H1 (cell line): ENCODE measurements around the gene DEGS1. TPM values are rescaled to one million over a fixed set of nuclear protein-coding genes. Genes with fewer than 3 reads are reported as not detected.

Experiments
- CTCF ChIA-PET: fragments of 300-600 bp; sonication (Branson Sonifier 250); formaldehyde crosslinking; loops from one replicate; lab custom pipeline; 2021; ENCODE audit not compliant: partially characterized antibody; lab: Charles Lee
- POLR2A ChIA-PET: fragments of 300-600 bp; sonication (Branson Sonifier 250); formaldehyde crosslinking; loops from one replicate; lab custom pipeline; 2021; ENCODE audit warnings: inconsistent platforms; ENCODE audit not compliant: partially characterized antibody; lab: Charles Lee
- DNase-seq, 2 experiments: peaks; one replicate each; pipeline versions ENCODE4 v3.0.0 to v3.0.0-alpha.2; 2010 to 2022; ENCODE audit warnings: low spot score in 2 of 2, low read depth in 1 of 2, mixed read lengths in 1 of 2
- FAIRE-seq: peaks from 2 replicates; lab custom pipeline; 2011; peaks lifted over from hg19 to GRCh38; lab: Jason Lieb, UNC
- H2AFZ ChIP-seq: 2 replicates; pipeline ENCODE4 v1.8.1; 2012; ENCODE audit warnings: low read length, inconsistent platforms
- H2AK5ac ChIP-seq: 2 replicates; pipeline ENCODE4 v1.6.1; 2013; ENCODE audit warnings: low read depth, low read length
- H2BK120ac ChIP-seq: replicated peaks from 2 replicates; pipeline ENCODE3; 2013; ENCODE audit warnings: low read depth, low read length, inconsistent platforms
- H2BK12ac ChIP-seq: 2 replicates; pipeline ENCODE4 v1.6.1; 2013; ENCODE audit warnings: low read depth, low read length
- H2BK15ac ChIP-seq: 2 replicates; pipeline ENCODE4 v1.6.1; 2013; ENCODE audit warnings: low read length
- H2BK20ac ChIP-seq: 2 replicates; pipeline ENCODE4 v1.6.1; 2013; ENCODE audit warnings: low read length
- H2BK5ac ChIP-seq: 2 replicates; pipeline ENCODE4 v1.6.1; 2013; ENCODE audit warnings: low read depth, low read length
- H3K14ac ChIP-seq: 2 replicates; pipeline ENCODE4 v1.6.1; 2013; ENCODE audit warnings: inconsistent platforms; ENCODE audit not compliant: insufficient read length
- H3K18ac ChIP-seq: 2 replicates; pipeline ENCODE4 v1.6.1; 2013; ENCODE audit warnings: low read length; ENCODE audit errors: extremely low read depth
- H3K23ac ChIP-seq: 2 replicates; pipeline ENCODE4 v1.6.1; 2013; ENCODE audit warnings: inconsistent platforms; ENCODE audit not compliant: insufficient read length
- H3K23me2 ChIP-seq: 2 replicates; pipeline ENCODE4 v1.6.1; 2013; ENCODE audit warnings: low read depth, low read length
- H3K27ac ChIP-seq: 2 replicates; pipeline ENCODE4 v1.6.1; 2011; ENCODE audit warnings: low read depth, low read length, inconsistent platforms
- H3K27me3 ChIP-seq, 4 experiments: replicated peaks in 1 of 4; 1 replicate in 1 of 4; 2 replicates in 3 of 4; pipeline versions ENCODE4 v1.6.1 to v1.8.1; 2011 to 2013; ENCODE audit warnings: low read length in 3 of 4, mild to moderate bottlenecking in 3 of 4, inconsistent platforms in 2 of 4, mixed read lengths in 2 of 4, moderate library complexity in 1 of 4; ENCODE audit not compliant: control insufficient read depth in 3 of 4, insufficient read depth in 3 of 4; ENCODE audit errors: extremely low read depth in 1 of 4
- H3K36me3 ChIP-seq, 4 experiments: 2 replicates each; pipeline versions ENCODE4 v1.6.1 to v1.8.1; 2011 to 2013; ENCODE audit warnings: mild to moderate bottlenecking in 4 of 4, low read length in 3 of 4, moderate library complexity in 2 of 4, control low read depth in 1 of 4, inconsistent platforms in 1 of 4; ENCODE audit not compliant: insufficient read depth in 4 of 4, control insufficient read depth in 2 of 4
- H3K4ac ChIP-seq: replicated peaks from 2 replicates; pipeline ENCODE3; 2013; ENCODE audit warnings: low read length, low read depth, mixed read lengths, inconsistent platforms; ENCODE audit not compliant: insufficient read length
- H3K4me1 ChIP-seq, 4 experiments: replicated peaks in 1 of 4; 1 replicate in 1 of 4; 2 replicates in 3 of 4; pipeline versions ENCODE4 v1.6.1 to v1.8.1; 2011 to 2013; ENCODE audit warnings: low read length in 3 of 4, inconsistent platforms in 2 of 4, mixed read lengths in 1 of 4; ENCODE audit not compliant: insufficient read depth in 4 of 4, control insufficient read depth in 3 of 4
- H3K4me2 ChIP-seq, 2 experiments: 2 replicates each; pipeline versions ENCODE4 v1.6.1 to v1.8.1; 2011 to 2013; ENCODE audit warnings: low read depth in 2 of 2, low read length in 2 of 2, control low read depth in 1 of 2, inconsistent platforms in 1 of 2, mild to moderate bottlenecking in 1 of 2; ENCODE audit not compliant: insufficient read depth in 1 of 2
- H3K4me3 ChIP-seq, 4 experiments: fragments of 200-600, 300-600 bp in 1 of 4; sonication (generic), shearing (Covaris generic), sonication (Bioruptor Twin) in 1 of 4; 2 replicates each; pipeline versions ENCODE4 v1.5.1 to v1.8.1; 2011 to 2016; ENCODE audit warnings: low read length in 4 of 4, low read depth in 3 of 4, control low read depth in 2 of 4, inconsistent platforms in 2 of 4, mild to moderate bottlenecking in 2 of 4, mixed read lengths in 1 of 4, moderate library complexity in 1 of 4; ENCODE audit not compliant: insufficient read depth in 2 of 4; ENCODE audit errors: extremely low read depth in 1 of 4
- H3K56ac ChIP-seq: replicated peaks from 2 replicates; pipeline ENCODE3; 2013; ENCODE audit warnings: low read depth, mild to moderate bottlenecking, mixed read lengths, low read length, inconsistent platforms; ENCODE audit not compliant: insufficient read length
- H3K79me1 ChIP-seq: 2 replicates; pipeline ENCODE4 v1.6.1; 2013; ENCODE audit warnings: low read depth, low read length, control low read depth
- H3K79me2 ChIP-seq, 2 experiments: 2 replicates each; pipeline versions ENCODE4 v1.6.1 to v1.8.1; 2012 to 2013; ENCODE audit warnings: low read length in 2 of 2, mild to moderate bottlenecking in 2 of 2, inconsistent platforms in 1 of 2; ENCODE audit not compliant: insufficient read depth in 2 of 2, control insufficient read depth in 1 of 2
- H3K9ac ChIP-seq, 4 experiments: replicated peaks in 1 of 4; 1 replicate in 1 of 4; 2 replicates in 3 of 4; pipeline versions ENCODE4 v1.6.1 to v1.8.1; 2011 to 2013; ENCODE audit warnings: low read depth in 3 of 4, low read length in 3 of 4, control low read depth in 2 of 4, mild to moderate bottlenecking in 2 of 4, moderate library complexity in 2 of 4, inconsistent platforms in 1 of 4; ENCODE audit errors: extremely low read depth in 1 of 4
- H3K9me3 ChIP-seq, 2 experiments: 2 replicates each; pipeline versions ENCODE4 v1.6.1 to v1.8.1; 2012 to 2013; ENCODE audit warnings: mild to moderate bottlenecking in 2 of 2, moderate library complexity in 2 of 2, control low read depth in 1 of 2, inconsistent platforms in 1 of 2, low read depth in 1 of 2, low read length in 1 of 2, mixed read lengths in 1 of 2; ENCODE audit not compliant: insufficient read depth in 2 of 2
- H4K20me1 ChIP-seq, 2 experiments: replicated peaks in 1 of 2; 2 replicates each; pipeline versions ENCODE3 to v1.8.1; 2011 to 2013; ENCODE audit warnings: inconsistent platforms in 2 of 2, low read length in 2 of 2, mild to moderate bottlenecking in 1 of 2; ENCODE audit not compliant: insufficient read depth in 2 of 2, control insufficient read depth in 1 of 2
- H4K5ac ChIP-seq: 2 replicates; pipeline ENCODE4 v1.6.1; 2013; ENCODE audit warnings: low read length, low read depth, mixed read lengths, inconsistent platforms; ENCODE audit not compliant: insufficient read length
- H4K8ac ChIP-seq: 2 replicates; pipeline ENCODE4 v1.8.0; 2013; ENCODE audit warnings: mild to moderate bottlenecking, moderate library complexity, low read length, inconsistent platforms; ENCODE audit not compliant: insufficient read depth; ENCODE audit errors: extremely low read depth
- H4K91ac ChIP-seq: replicated peaks from 2 replicates; pipeline ENCODE3; 2013; ENCODE audit warnings: low read length, mixed read lengths, inconsistent platforms; ENCODE audit not compliant: insufficient read length
- BRCA1 ChIP-seq: IDR thresholded peaks from 2 replicates; pipeline ENCODE4 v1.6.1; 2012; ENCODE audit warnings: low read depth, low read length, improper control_type of control experiment
- CHD1 ChIP-seq: IDR thresholded peaks from 2 replicates; pipeline ENCODE4 v1.6.1; 2012; ENCODE audit warnings: low read depth, low read length, improper control_type of control experiment
- CTBP2 ChIP-seq: IDR thresholded peaks from 2 replicates; pipeline ENCODE4 v1.7.0; 2011; ENCODE audit warnings: borderline replicate concordance, mild to moderate bottlenecking, moderate library complexity, mixed read lengths, low read length; ENCODE audit not compliant: insufficient read depth, insufficient read length
- E2F6 ChIP-seq: IDR thresholded peaks from 2 replicates; pipeline ENCODE4 v1.6.1; 2012; ENCODE audit warnings: inconsistent platforms
- GABPA ChIP-seq: IDR thresholded peaks from 2 replicates; pipeline ENCODE4 v1.6.1; 2011; ENCODE audit warnings: mild to moderate bottlenecking, low read length, moderate library complexity, borderline replicate concordance; ENCODE audit not compliant: insufficient read depth
- KDM4A ChIP-seq: IDR thresholded peaks from one replicate; pipeline ENCODE4 v1.7.1; 2012; ENCODE audit warnings: low read depth, mild to moderate bottlenecking, moderate library complexity, low read length, inconsistent platforms; ENCODE audit not compliant: severe bottlenecking
- KDM5A ChIP-seq: fragments of 200-600 bp; IDR thresholded peaks from 2 replicates; pipeline ENCODE4 v1.7.1; 2012; ENCODE audit warnings: mild to moderate bottlenecking, low read length, inconsistent platforms, mixed read lengths
- POLR2AphosphoS5 ChIP-seq: IDR thresholded peaks from 2 replicates; pipeline ENCODE4 v1.6.1; 2011; ENCODE audit warnings: low read depth, low read length
- RBBP5 ChIP-seq: IDR thresholded peaks from 2 replicates; pipeline ENCODE4 v1.7.1; 2012; ENCODE audit warnings: low read depth, mild to moderate bottlenecking, inconsistent platforms, low read length, moderate library complexity, borderline replicate concordance
- RXRA ChIP-seq: IDR thresholded peaks from 2 replicates; pipeline ENCODE4 v1.6.1; 2011; ENCODE audit warnings: low read depth, mild to moderate bottlenecking, low read length, moderate library complexity; ENCODE audit not compliant: insufficient read depth
- SIRT6 ChIP-seq: IDR thresholded peaks from one replicate; pipeline ENCODE4 v1.7.1; 2012; ENCODE audit warnings: low read length, inconsistent platforms
- SP2 ChIP-seq: IDR thresholded peaks from 2 replicates; pipeline ENCODE4 v1.6.1; 2012; ENCODE audit warnings: mild to moderate bottlenecking, low read length, inconsistent platforms
- TAF1 ChIP-seq: IDR thresholded peaks from 2 replicates; pipeline ENCODE4 v1.6.1; 2011; ENCODE audit warnings: mild to moderate bottlenecking, low read depth, low read length
- WGBS, 2 experiments: shearing (Covaris generic) in 1 of 2; methylation state at CpG; one replicate each; pipeline versions ENCODE4 v1.1.6 to v1.1.7; 2013 to 2015; ENCODE audit warnings: low lambda C conversion rate in 2 of 2, mixed read lengths in 2 of 2, inconsistent platforms in 1 of 2, low coverage in 1 of 2, missing lambda C conversion rate in 1 of 2; ENCODE audit not compliant: insufficient replicate concordance in 2 of 2, insufficient coverage in 1 of 2, insufficient read length in 1 of 2; ENCODE audit errors: extremely low coverage in 1 of 2, missing lambda C conversion rate in 1 of 2; 5-methylcytosine and 5-hydroxymethylcytosine counted together
- polyA plus RNA-seq, 7 experiments: library from polyadenylated mRNA; depleted of rRNA in 3 of 7; stranded (reverse) in 5 of 7; unstranded in 2 of 7; fragments of >200 nt in 5 of 7; fragments of 200-250 nt in 2 of 7; gene quantifications; 1 replicate in 5 of 7; 2 replicates in 1 of 7; 4 replicates in 1 of 7; pipeline versions ENCODE4 v1.2.1 to v1.2.3, GENCODE V29; 2011 to 2013; ENCODE audit warnings: missing spikeins in 2 of 7, mixed read lengths in 2 of 7
- total RNA-seq: library from RNA; stranded (reverse); fragmentation: NEBNext Ultra II Directional; extraction: Animal tissue kit (Norgen Biotek cat#: 25700); gene quantifications from 2 replicates; pipeline ENCODE4 v1.2.1, GENCODE V29; 2021

Gene DEGS1
- total and polyA plus RNA-seq, 2 of the 8 experiments (the other 6 are each of a cell fraction or from before 2014, with no cell fraction given), result 46.1 to 114 TPM

- H2AFZ ChIP-seq, result no peak overlapping the region
- H4K5ac ChIP-seq, result no peak overlapping the region
- CTCF ChIA-PET, result no interaction called here
Measured at GRCh38 chr1:224219612-224220059, 36.6 kb downstream of the DEGS1 start.

More at GRCh38 chr1:224219612-224220059, 36.6 kb downstream of the DEGS1 start:
- H3K4me1 ChIP-seq, result peaks cover 0 to 7% (median 2%) of the 10 kb centered on the region in 4 experiments; a peak in 2 of 7 replicates
- no peaks in the 10 kb centered on the region for H3K27me3 ChIP-seq
- H4K20me1 ChIP-seq, result no peaks in the 10 kb centered on the region
- H2BK20ac ChIP-seq, result no peak overlapping the region
- no peaks in the 10 kb centered on the region for H3K79me2 ChIP-seq
- H2BK12ac ChIP-seq, result no peak overlapping the region
- no peak overlapping the region for H2BK120ac ChIP-seq
- no peak overlapping the region for H2BK5ac ChIP-seq
- H2AK5ac ChIP-seq, result no peak overlapping the region
- no peak overlapping the region for H3K4me3 ChIP-seq
- H3K27ac ChIP-seq, result no peak overlapping the region
- H3K36me3 ChIP-seq, result no peaks in the 10 kb centered on the region
- POLR2A ChIA-PET, result interaction anchor here (1.3 to 1.4 kb wide), 2 partner anchors 17 to 18 kb away, joined by 3 to 4 read pairs; no protein-coding TSS in a partner anchor
- H4K8ac ChIP-seq, result no peak overlapping the region
- no peaks in the 10 kb centered on the region; a peak in 1 of 4 replicates for H3K9me3 ChIP-seq
- H3K9ac ChIP-seq, result no peak overlapping the region
- DNase-seq, result no peak
- 92% methylated on average over 7 of the region's 7 CpGs; no CpG with 5 or more reads in 1 of the 2 experiments for WGBS, 2 experiments
- no peak for TF ChIP-seq KDM4A
- TF ChIP-seq RBBP5, result no peak
- TF ChIP-seq GABPA, result no peak
- TF ChIP-seq SP2, result no peak
- no peak for TF ChIP-seq KDM5A
- TF ChIP-seq E2F6, result no peak
- no peak for TF ChIP-seq CTBP2
- no peak for TF ChIP-seq CHD1
- no peak for TF ChIP-seq POLR2AphosphoS5
- no peak for TF ChIP-seq TAF1
- TF ChIP-seq BRCA1, result no peak
- TF ChIP-seq RXRA, result no peak
- TF ChIP-seq SIRT6, result no peak
- TF ChIP-seq, all 59 proteins: peak for 0
- H3K56ac ChIP-seq, result no peak overlapping the region
- H3K4me2 ChIP-seq, result no peak overlapping the region
- no peaks in the 10 kb centered on the region for H3K79me1 ChIP-seq
- H3K14ac ChIP-seq, result no peak overlapping the region
- no peak overlapping the region for H3K4ac ChIP-seq
- no peak overlapping the region for H2BK15ac ChIP-seq
- H4K91ac ChIP-seq, result no peak overlapping the region
- no peak for FAIRE-seq
- H3K23me2 ChIP-seq, result no peaks in the 10 kb centered on the region
- no peak overlapping the region for H3K23ac ChIP-seq
- no peak overlapping the region for H3K18ac ChIP-seq
